GM10847 (cell line): ENCODE measurements around the gene ZC3H4.
A peak's percentile ranks its signal among the peaks of the same experiment; 100 is the strongest.

ENCODE experiments used
- POLR2A ChIP-seq: IDR thresholded peaks from 2 replicates; pipeline ENCODE4 v1.6.1; 2011; ENCODE audit not compliant: insufficient read length; ENCODE audit errors: extremely low read depth

The ZC3H4 gene

GRCh38 chr19:47143322-47144073, 29.9 kb upstream of the ZC3H4 start:
- TF ChIP-seq POLR2A: no peak

DNA sequence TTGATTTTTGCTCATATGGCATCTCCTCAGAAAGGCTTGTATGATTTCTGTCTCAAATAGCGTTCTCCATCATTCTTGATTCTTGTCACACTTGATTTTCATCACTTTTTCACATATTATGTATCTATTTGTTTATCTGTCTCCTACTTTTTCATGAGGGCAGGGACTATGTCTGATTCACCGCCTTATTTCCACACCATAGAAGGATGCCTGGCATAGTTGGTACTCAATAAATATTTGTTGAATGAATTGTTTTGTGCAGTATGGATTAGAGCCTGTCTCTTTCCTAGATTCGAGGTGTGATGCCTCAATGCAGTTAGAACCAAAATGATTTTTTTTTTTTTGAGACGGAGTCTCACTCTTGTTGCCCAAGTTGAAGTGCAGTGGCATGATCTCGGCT, 29.2 kb upstream of the ZC3H4 start:
- no peak for TF ChIP-seq POLR2A

DNA sequence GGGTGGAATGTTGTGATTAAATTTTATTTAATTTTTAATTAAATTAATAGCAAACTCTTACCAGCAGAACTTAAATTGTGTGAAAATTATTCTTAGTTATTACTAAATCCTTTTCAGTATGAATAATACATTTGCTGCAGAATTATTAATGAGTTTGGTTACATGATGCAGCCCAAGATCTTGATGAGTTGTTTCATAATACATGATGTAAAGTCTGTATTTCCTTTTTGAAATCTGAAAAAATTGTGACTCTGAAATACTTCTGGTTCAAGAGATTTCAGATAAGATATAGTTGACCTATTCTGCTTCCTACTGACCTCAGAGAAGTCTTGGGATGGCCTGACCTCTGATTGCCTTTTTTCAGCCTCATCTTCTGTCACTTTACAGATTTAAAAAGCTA, 28.1 kb upstream of the ZC3H4 start:
- no peak for TF ChIP-seq POLR2A

DNA sequence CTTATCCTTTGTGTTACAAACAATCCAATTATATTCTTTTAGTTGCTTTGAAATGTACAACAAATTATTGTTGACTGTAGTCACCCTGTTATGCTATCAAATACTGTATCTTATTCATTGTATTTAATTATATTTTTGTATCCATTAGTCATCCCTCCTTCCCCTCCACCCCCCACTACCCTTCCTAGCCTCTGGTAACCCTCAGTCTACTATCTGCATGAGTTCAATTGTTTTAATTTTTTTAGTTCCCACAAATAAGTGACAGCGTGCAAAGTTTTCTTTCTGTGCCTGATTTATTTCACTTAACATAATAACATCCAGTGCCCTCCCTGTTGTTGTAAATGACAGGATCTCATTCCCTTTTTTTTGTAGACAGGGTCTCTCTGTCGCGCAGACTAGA, 21.6 kb upstream of the ZC3H4 start:
- TF ChIP-seq POLR2A: no peak

DNA sequence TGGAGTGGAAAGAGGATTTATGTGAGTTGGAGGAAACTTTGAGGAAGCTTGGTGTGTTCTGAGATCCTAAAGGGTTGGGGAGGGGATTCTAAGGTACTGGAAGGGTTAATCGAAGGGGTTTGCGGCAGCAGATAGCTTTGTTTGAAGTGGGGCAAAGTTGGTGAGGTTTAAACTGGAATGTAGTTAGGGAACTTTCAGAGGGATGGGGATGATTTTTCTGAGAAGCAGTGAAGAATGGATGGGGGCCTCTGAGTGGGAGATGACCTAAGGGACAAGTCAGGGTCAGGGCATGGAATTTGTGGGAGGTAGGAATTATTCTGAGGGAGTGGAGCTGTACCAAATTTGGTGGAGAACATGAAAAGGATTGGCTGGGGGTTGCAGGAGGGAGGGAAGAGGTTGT, 21.0 kb upstream of the ZC3H4 start:
- no peak for TF ChIP-seq POLR2A

DNA sequence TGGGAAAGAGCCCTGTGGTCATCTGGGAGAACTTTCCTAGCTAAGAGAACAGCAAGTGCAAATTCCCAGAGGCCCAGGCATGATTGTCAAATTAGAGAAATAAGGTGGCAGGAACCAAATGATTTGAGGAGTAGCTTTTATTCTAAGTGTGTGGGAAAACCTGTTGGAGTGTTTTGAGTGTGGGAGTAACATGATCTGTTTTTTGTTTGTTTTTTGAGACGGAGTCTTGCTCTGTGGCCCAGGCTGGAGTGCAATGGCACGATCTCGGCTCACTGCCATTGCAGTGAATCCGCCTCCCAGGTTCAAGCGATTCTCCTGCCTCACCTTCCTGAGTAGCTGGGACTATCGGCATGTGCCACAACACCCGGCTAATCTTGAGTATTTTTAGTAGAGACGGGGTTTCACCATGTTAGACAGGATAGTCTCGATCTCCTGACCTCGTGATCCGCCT, 19.5 kb upstream of the ZC3H4 start:
- no peak for TF ChIP-seq POLR2A

DNA sequence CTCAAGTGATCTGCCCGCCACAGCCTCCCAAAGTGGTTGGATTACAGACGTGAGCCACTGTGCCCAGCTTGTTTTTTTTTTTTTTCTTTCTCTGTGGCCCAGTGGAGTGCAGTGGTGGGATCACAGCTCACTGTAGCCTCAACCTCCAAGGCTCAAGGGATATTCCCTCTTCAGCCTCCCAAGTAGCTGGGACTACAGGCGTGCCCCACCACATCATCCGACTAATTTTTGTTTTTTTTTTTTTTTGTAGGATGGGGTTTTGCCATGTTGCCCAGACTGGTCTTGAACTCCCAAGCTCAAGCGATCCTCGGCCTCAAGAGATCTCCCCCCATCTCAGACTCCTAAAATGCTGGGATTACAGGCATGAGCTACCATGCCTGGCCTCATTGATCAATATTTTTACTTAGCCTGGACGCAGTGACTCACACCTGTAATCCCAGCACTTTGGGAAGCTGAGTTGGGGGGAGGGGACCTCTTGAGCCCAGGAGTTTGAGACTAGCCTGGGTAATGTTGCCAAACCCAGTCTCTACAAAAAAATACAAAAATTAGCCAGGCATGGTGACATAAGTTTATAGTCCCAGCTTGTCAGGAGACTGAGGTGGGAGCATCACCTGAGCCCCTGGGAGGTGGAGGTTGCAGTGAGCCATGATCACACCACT, 18.7 kb upstream of the ZC3H4 start:
- no peak for TF ChIP-seq POLR2A

GRCh38 chr19:47130589-47131227, 17.1 kb upstream of the ZC3H4 start, which contains the start of gene SAE1:
Gene SAE1 (plus strand): TSS chr19:47130835. CDS start chr19:47130931, 96 bp downstream.
- peak; percentile 80 for TF ChIP-seq POLR2A

- no peak for TF ChIP-seq POLR2A
Observed at GRCh38 chr19:47130120-47130588, 16.6 kb upstream of the ZC3H4 start.

- no peak for TF ChIP-seq POLR2A
Observed at GRCh38 chr19:47129579-47129978, 16.0 kb upstream of the ZC3H4 start.

DNA sequence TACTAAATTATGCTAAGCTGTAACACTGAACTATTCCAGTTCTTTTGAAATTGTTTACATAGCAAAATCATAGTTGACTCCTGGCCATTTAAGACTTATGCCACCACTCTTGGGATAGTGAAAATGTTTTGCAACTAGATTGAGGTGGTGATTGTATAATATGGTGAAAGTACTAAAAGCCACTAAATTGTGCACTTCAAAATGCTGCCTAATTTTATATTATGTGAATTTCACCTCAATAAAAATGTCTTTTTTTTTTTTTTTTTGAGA, 12.0 kb upstream of the ZC3H4 start:
- no peak for TF ChIP-seq POLR2A

GRCh38 chr19:47124937-47125668, 11.5 kb upstream of the ZC3H4 start:
- TF ChIP-seq POLR2A: no peak

GRCh38 chr19:47123406-47123805, 9.8 kb upstream of the ZC3H4 start:
- TF ChIP-seq POLR2A: no peak

- no peak for TF ChIP-seq POLR2A
Observed at GRCh38 chr19:47122359-47123335, 9.1 kb upstream of the ZC3H4 start.
